DND-41 (cell line): ENCODE data around the gene SNAP29.
"Not testable (repeated sequence)": the region's sequence is repeated elsewhere in the genome, so short reads cannot be mapped to it uniquely, and the experiment has no call there.

Experiments used
- ATAC-seq: fragments of 200-7000 bp; cut with Tn5 transposase; 3 replicates; pipeline ENCODE4 v1.9.1; 2021; ENCODE audit warnings: low read depth; ENCODE audit not compliant: insufficient read depth
- DNase-seq: peaks from one replicate; pipeline ENCODE4 v3.0.0-alpha.2; 2020
- H2AFZ ChIP-seq: 2 replicates; pipeline ENCODE4 v1.6.0; 2012; ENCODE audit warnings: low read depth, low read length
- H3K27ac ChIP-seq: 2 replicates; pipeline ENCODE4 v1.5.1; 2012; ENCODE audit warnings: low read length, inconsistent platforms
- H3K27me3 ChIP-seq: fragments of 200-600 bp; sonication (generic); 2 replicates; pipeline ENCODE4 v1.6.0; 2012; ENCODE audit warnings: low read length, mild to moderate bottlenecking, inconsistent platforms; ENCODE audit not compliant: insufficient read depth, poor library complexity
- H3K36me3 ChIP-seq: 2 replicates; pipeline ENCODE4 v1.5.1; 2012; ENCODE audit warnings: low read length, inconsistent platforms; ENCODE audit not compliant: insufficient read depth
- H3K4me1 ChIP-seq: 2 replicates; pipeline ENCODE4 v1.5.1; 2012; ENCODE audit warnings: mild to moderate bottlenecking, low read length; ENCODE audit not compliant: insufficient read depth
- H3K4me2 ChIP-seq: 2 replicates; pipeline ENCODE4 v1.6.0; 2012; ENCODE audit warnings: mild to moderate bottlenecking, moderate library complexity, low read length, inconsistent platforms; ENCODE audit not compliant: insufficient read depth
- H3K4me3 ChIP-seq, 2 experiments: fragments of 200-600 bp in 1 of 2; shearing (Covaris generic) in 1 of 2; 2 replicates each; pipeline ENCODE4 v1.5.1; 2012 to 2016; ENCODE audit warnings: inconsistent platforms in 2 of 2, low read length in 2 of 2, mild to moderate bottlenecking in 2 of 2, low read depth in 1 of 2, moderate library complexity in 1 of 2
- H3K79me2 ChIP-seq: 2 replicates; pipeline ENCODE4 v1.6.0; 2012; ENCODE audit warnings: low read length, inconsistent platforms; ENCODE audit not compliant: insufficient read depth
- H3K9ac ChIP-seq: 2 replicates; pipeline ENCODE4 v1.6.0; 2012; ENCODE audit warnings: low read depth, mild to moderate bottlenecking, inconsistent platforms, low read length, moderate library complexity
- H3K9me3 ChIP-seq: 2 replicates; pipeline ENCODE4 v1.5.1; 2012; ENCODE audit warnings: low read length, moderate library complexity, mild to moderate bottlenecking, inconsistent platforms; ENCODE audit not compliant: insufficient read depth, severe bottlenecking
- H4K20me1 ChIP-seq: 2 replicates; pipeline ENCODE4 v1.6.0; 2012; ENCODE audit warnings: low read length; ENCODE audit not compliant: insufficient read depth
- CTCF ChIP-seq: IDR thresholded peaks from 2 replicates; pipeline ENCODE4 v1.5.1; 2012; ENCODE audit warnings: borderline replicate concordance, low read length, moderate library complexity, mild to moderate bottlenecking; ENCODE audit not compliant: poor library complexity, severe bottlenecking; ENCODE audit errors: extremely low read depth
- EZH2 ChIP-seq: IDR thresholded peaks from 3 replicates; pipeline ENCODE4 v1.6.1; 2012; ENCODE audit warnings: borderline replicate concordance, low read depth, mild to moderate bottlenecking, moderate library complexity, low read length, inconsistent platforms; ENCODE audit not compliant: severe bottlenecking

The SNAP29 gene

GRCh38 chr22:20889025-20889704 is 30.4 kb downstream of the SNAP29 start:
- Histone ChIP-seq H4K20me1 (0 out of 2 replicates have a peak, but pooled peaks cover 4% of the 10 kb centered on the region), H3K27ac (no peak overlapping the region), H3K79me2 (no peaks in the 10 kb centered on the region), H3K9ac (no peak overlapping the region), H3K4me2 (no peak overlapping the region), H3K27me3 (no peaks in the 10 kb centered on the region), H2AFZ (no peak overlapping the region), H3K9me3 (no peaks in the 10 kb centered on the region), H3K4me1 (no peaks in the 10 kb centered on the region), H3K36me3 (peaks cover 45% of the 10 kb centered on the region), H3K4me3 (no peak overlapping the region)
- TF ChIP-seq CTCF (no peak), EZH2 (no peak)
- DNase-seq (no peak), ATAC-seq (no peak)

- no peak overlapping the region for H3K4me2 ChIP-seq
- no peaks in the 10 kb centered on the region for H3K27me3 ChIP-seq
- H3K9me3 ChIP-seq, result no peaks in the 10 kb centered on the region
- H3K4me3 ChIP-seq, result no peak overlapping the region
- no peak for DNase-seq
- H4K20me1 ChIP-seq, result 0 out of 2 replicates have a peak, but pooled peaks cover 4% of the 10 kb centered on the region
- H3K4me1 ChIP-seq, result no peaks in the 10 kb centered on the region
- H3K79me2 ChIP-seq, result no peaks in the 10 kb centered on the region
- TF ChIP-seq CTCF, result no peak
- no peak for TF ChIP-seq EZH2
- no peak overlapping the region for H3K27ac ChIP-seq
- no peak overlapping the region for H3K9ac ChIP-seq
- peaks cover 39% of the 10 kb centered on the region for H3K36me3 ChIP-seq
- no peak overlapping the region for H2AFZ ChIP-seq
- no peak for ATAC-seq
Measured at GRCh38 chr22:20889904-20890540, 31.2 kb downstream of the SNAP29 start.

GRCh38 chr22:20890975-20891374 is 32.2 kb downstream of the SNAP29 start:
- Histone ChIP-seq H2AFZ (no peak overlapping the region), H3K9me3 (no peaks in the 10 kb centered on the region), H3K4me3 (no peak overlapping the region), H3K4me2 (no peak overlapping the region), H3K27me3 (no peaks in the 10 kb centered on the region), H3K79me2 (no peaks in the 10 kb centered on the region), H3K4me1 (no peaks in the 10 kb centered on the region), H3K36me3 (peaks cover 30% of the 10 kb centered on the region), H3K9ac (no peak overlapping the region), H3K27ac (no peak overlapping the region), H4K20me1 (no peaks in the 10 kb centered on the region)
- no peak for TF ChIP-seq EZH2
- TF ChIP-seq CTCF, result no peak
- DNase-seq (no peak), ATAC-seq (no peak)

- not testable (repeated sequence) for H3K27ac ChIP-seq, H3K9ac ChIP-seq, H3K79me2 ChIP-seq, H3K36me3 ChIP-seq, H3K4me2 ChIP-seq, H3K27me3 ChIP-seq, H2AFZ ChIP-seq, H3K4me3 ChIP-seq, H4K20me1 ChIP-seq, ATAC-seq, DNase-seq, H3K9me3 ChIP-seq, H3K4me1 ChIP-seq
Measured at GRCh38 chr22:20897737-20898136, 38.9 kb downstream of the SNAP29 start.
